Activated B cell treated with CpG ODN at 0.5 μM for 24 hours (primary cell): ENCODE data around the gene TMEM256. TPM values are rescaled to one million over a fixed set of nuclear protein-coding genes. Genes with fewer than 3 reads are reported as not detected.

ENCODE experiments used
- ATAC-seq: fragments of 200-7000 bp; cut with Tn5 transposase; one replicate; pipeline ENCODE4 v1.10.0; 2021; ENCODE audit warnings: low read depth, mild to moderate bottlenecking, moderate library complexity
- CTCF ChIA-PET: fragments of 350-600 bp; sonication (Branson Sonifier 250); formaldehyde crosslinking; loops from one replicate; lab custom pipeline; 2021; ENCODE audit warnings: antibody characterized with exemption; lab: Charles Lee
- POLR2A ChIA-PET: fragments of 350-600 bp; sonication (Branson Sonifier 250); formaldehyde crosslinking; loops from one replicate; lab custom pipeline; 2021; ENCODE audit warnings: antibody characterized with exemption; lab: Charles Lee
- DNase-seq: peaks from one replicate; pipeline ENCODE4 v3.0.0; 2022
- H3K27ac Mint-ChIP-seq: one replicate; pipeline ENCODE4 v1.8.0; 2020; ENCODE audit warnings: mixed read lengths
- H3K27me3 Mint-ChIP-seq: one replicate; pipeline ENCODE4 v1.8.0; 2021; ENCODE audit warnings: mixed read lengths
- H3K36me3 Mint-ChIP-seq: one replicate; pipeline ENCODE4 v1.8.0; 2021; ENCODE audit warnings: low read depth, mixed read lengths
- H3K4me1 Mint-ChIP-seq: one replicate; pipeline ENCODE4 v1.8.0; 2021; ENCODE audit warnings: mixed read lengths
- H3K4me3 Mint-ChIP-seq: one replicate; pipeline ENCODE4 v1.8.0; 2020; ENCODE audit warnings: mild to moderate bottlenecking, mixed read lengths
- H3K9me3 Mint-ChIP-seq: one replicate; pipeline ENCODE4 v1.8.0; 2020; ENCODE audit warnings: mixed read lengths
- intact Hi-C: fragments of 100-400 bp; cut with micrococcal nuclease; formaldehyde crosslinking; loops from one replicate; pipeline ENCODE4 v1.15.1; 2024
- total RNA-seq: library from RNA; stranded (reverse); gene quantifications from 2 replicates; pipeline ENCODE4 v1.2.3, GENCODE V29; 2022
- TF ChIP-seq, protein P1 (sequence below): fragments of 200-600 bp; IDR thresholded peaks from one replicate; pipeline ENCODE4 v1.8.0; 2022; ENCODE audit warnings: antibody characterized with exemption, mild to moderate bottlenecking

Gene TMEM256
- total RNA-seq, 1 donor from 2014 or later, result 98.2 TPM

DNA sequence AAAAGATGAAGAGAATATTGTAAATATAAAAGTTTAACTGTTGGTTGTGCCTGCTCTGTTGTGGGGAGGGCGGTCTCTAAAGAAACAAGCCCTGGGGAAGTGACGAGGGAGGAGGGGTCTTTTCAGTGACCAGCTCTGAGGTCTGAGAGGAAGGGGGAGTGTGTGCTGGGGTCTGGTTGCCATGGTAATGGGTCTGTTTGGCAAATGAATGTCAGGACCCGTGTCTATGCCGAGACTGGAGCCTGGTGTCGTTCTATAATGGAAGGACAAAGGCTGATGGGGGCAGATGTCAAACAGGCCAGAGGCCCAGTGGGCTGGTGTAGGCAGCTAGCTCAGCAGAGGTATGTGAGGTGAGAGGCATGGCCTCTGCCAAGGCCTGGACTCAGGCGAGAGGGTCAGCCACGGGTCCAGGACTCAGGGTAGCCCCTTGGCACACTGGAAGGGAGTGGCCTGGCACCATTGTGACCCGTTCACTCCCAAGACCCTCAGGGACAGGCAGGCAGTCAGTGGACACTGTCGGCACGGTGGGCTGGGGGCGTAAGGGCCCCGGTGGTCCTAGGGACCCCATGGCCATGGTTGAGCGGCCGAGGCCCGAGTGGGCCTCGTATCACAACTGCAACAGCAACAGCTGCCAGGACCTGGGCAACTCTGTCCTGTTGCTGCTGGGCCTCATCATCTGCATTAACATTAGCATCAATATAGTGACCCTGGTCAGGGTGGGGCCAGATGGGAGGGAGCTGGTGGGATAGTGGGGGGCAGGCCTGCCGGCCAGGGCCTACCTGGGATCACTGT is 16.1 kb upstream of the TMEM256 start, which contains the start of gene SPEM1:
Gene SPEM1, plus strand, starts transcription at position 506 of the 792 bp plus-strand sequence. Its CDS starts 61 bp downstream, at position 567.
- Mint-ChIP-seq H3K27ac (no peak within 1 kb of the TSS), H3K4me1 (no peaks in the 10 kb centered on the region), H3K27me3 (peaks cover 6% of the 10 kb centered on the region), H3K4me3 (no peak within 1 kb of the TSS), H3K9me3 (no peaks in the 10 kb centered on the region), H3K36me3 (no peaks in the 10 kb centered on the region)
- intact Hi-C loops, result no loop called here
- DNase-seq, result no peak
- ChIA-PET POLR2A (interaction anchor here (0.9 kb wide), 1 partner anchor 16 kb away, joined by 4 read pairs; the partner anchor contains the start of gene TMEM256), CTCF (no interaction called here)
- ATAC-seq, result no peak
- TF ChIP-seq, protein P1, sequence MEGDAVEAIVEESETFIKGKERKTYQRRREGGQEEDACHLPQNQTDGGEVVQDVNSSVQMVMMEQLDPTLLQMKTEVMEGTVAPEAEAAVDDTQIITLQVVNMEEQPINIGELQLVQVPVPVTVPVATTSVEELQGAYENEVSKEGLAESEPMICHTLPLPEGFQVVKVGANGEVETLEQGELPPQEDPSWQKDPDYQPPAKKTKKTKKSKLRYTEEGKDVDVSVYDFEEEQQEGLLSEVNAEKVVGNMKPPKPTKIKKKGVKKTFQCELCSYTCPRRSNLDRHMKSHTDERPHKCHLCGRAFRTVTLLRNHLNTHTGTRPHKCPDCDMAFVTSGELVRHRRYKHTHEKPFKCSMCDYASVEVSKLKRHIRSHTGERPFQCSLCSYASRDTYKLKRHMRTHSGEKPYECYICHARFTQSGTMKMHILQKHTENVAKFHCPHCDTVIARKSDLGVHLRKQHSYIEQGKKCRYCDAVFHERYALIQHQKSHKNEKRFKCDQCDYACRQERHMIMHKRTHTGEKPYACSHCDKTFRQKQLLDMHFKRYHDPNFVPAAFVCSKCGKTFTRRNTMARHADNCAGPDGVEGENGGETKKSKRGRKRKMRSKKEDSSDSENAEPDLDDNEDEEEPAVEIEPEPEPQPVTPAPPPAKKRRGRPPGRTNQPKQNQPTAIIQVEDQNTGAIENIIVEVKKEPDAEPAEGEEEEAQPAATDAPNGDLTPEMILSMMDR, result no peak

DNA sequence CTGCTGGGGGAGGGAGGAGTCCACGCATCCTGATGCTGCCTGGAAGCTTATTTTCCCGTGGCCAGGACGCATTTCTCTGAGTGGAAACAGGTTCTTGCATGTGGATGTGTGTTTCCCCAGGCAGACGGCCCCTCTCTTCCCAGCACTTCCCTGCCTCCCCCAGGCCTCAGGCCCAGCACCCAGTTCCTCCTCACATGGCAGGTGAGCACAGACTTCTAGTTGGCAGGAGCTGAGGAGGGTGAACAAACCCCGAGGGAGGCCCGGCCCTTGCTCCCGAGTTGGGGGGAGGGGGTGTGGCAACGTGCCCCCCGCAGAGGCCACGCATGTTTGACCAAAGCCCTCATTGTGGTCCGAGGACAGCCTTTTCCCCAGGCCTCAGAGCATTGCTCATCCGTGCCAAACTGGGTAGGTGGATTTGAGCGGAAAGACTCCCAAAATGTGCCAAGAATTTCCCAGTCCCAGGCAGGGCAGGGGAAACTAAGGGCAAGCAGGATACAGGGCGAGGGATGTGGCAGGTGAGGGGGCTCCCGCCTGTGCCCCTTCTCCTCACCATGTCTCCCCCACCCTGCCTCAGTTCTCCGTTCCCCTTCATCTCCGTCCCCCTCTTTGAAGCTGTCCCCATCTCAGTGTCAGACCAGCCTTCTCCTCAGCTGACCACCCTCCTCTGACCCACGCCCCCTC is 14.7 kb upstream of the TMEM256 start:
- ChIA-PET POLR2A (interaction anchor here (0.6 kb wide), 1 partner anchor 173 kb away, joined by 3 read pairs; no protein-coding TSS in a partner anchor), CTCF (no interaction called here)
- ATAC-seq, result no peak
- intact Hi-C loops, result no loop called here
- DNase-seq, result no peak
- Mint-ChIP-seq H3K36me3 (no peaks in the 10 kb centered on the region), H3K4me1 (no peaks in the 10 kb centered on the region), H3K27me3 (peaks cover 3% of the 10 kb centered on the region), H3K27ac (no peak overlapping the region), H3K9me3 (no peaks in the 10 kb centered on the region), H3K4me3 (no peak overlapping the region)
- TF ChIP-seq, protein P1, result no peak

DNA sequence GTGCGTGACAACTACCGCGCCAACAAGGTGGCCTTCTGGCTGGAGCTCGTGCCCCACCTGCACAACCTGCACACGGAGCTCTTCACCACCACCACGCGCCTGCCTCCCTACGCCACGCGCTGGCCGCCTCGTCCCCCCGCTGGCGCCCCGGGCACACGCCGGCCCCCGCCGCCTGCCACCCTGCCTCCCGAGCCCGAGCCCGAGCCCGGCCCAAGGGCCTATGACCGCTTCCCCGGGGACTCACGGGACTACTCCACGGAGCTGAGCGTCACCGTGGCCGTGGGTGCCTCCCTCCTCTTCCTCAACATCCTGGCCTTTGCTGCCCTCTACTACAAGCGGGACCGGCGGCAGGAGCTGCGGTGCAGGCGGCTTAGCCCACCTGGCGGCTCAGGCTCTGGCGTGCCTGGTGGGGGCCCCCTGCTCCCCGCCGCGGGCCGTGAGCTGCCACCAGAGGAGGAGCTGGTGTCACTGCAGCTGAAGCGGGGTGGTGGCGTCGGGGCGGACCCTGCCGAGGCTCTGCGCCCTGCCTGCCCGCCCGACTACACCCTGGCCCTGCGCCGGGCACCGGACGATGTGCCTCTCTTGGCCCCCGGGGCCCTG is 13.3 kb upstream of the TMEM256 start:
- intact Hi-C loops, result no loop called here
- DNase-seq (no peak), ATAC-seq (no peak)
- Mint-ChIP-seq H3K36me3 (no peaks in the 10 kb centered on the region), H3K4me1 (no peaks in the 10 kb centered on the region), H3K9me3 (no peaks in the 10 kb centered on the region), H3K4me3 (no peak overlapping the region), H3K27me3 (peaks cover 3% of the 10 kb centered on the region), H3K27ac (no peak overlapping the region)
- POLR2A ChIA-PET, result interaction anchor here (0.5 kb wide), 1 partner anchor 449 kb away, joined by 4 read pairs; no protein-coding TSS in a partner anchor
- TF ChIP-seq, protein P1, result no peak
- CTCF ChIA-PET, result no interaction called here

DNA sequence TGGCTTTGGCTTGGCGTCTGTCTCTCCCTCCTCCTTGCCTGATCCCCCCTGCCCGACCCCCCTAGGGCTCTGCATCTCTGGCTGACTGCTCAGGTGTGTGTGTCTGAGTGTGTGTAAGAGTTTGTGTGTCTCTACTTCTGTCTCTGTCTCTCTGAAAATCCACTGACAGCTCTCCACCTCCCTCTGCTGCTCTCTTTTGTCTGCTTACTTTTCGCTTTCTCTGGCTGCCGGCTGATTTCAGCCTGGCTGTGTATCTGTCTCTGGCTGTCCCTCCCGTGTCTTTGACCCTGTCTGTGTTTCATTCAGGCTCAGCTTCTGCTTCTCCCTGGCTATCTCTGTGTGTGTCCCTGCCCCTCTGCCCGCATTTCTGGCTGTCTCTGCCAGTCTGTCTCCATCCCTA is 12.4 kb upstream of the TMEM256 start:
- H3K27ac Mint-ChIP-seq, result no peak overlapping the region
- H3K9me3 Mint-ChIP-seq, result no peaks in the 10 kb centered on the region
- peaks cover 3% of the 10 kb centered on the region for H3K27me3 Mint-ChIP-seq
- intact Hi-C loops, result no loop called here
- no peak overlapping the region for H3K4me3 Mint-ChIP-seq
- ChIA-PET CTCF (no interaction called here), POLR2A (interaction anchor here (0.5 kb wide), 1 partner anchor 450 kb away, joined by 4 read pairs; no protein-coding TSS in a partner anchor)
- no peak for ATAC-seq
- no peaks in the 10 kb centered on the region for H3K36me3 Mint-ChIP-seq
- TF ChIP-seq, protein P1, result no peak
- no peaks in the 10 kb centered on the region for H3K4me1 Mint-ChIP-seq
- DNase-seq, result no peak
